Tibial nerve (tissue), 4 donors: Measurements from ENCODE around the gene NUAK2.

Experiments used
- EP300 ChIP-seq, 2 donors: sonication (generic); formaldehyde crosslinking; IDR thresholded peaks; one replicate each; pipeline ENCODE4 v1.6.1; 2017; ENCODE audit warnings: antibody characterized with exemption in 2 of 2, mild to moderate bottlenecking in 1 of 2
- TF ChIP-seq, protein P1 (sequence below), 5 experiments: fragments of 200-600 bp in 3 of 5; fragments of 450-650 bp in 2 of 5; sonication (generic) in 3 of 5; IDR thresholded peaks; one replicate each; pipeline ENCODE4 v1.5.1; 2016 to 2019; ENCODE audit warnings: antibody characterized with exemption in 5 of 5, mild to moderate bottlenecking in 3 of 5, moderate library complexity in 2 of 5

DNA sequence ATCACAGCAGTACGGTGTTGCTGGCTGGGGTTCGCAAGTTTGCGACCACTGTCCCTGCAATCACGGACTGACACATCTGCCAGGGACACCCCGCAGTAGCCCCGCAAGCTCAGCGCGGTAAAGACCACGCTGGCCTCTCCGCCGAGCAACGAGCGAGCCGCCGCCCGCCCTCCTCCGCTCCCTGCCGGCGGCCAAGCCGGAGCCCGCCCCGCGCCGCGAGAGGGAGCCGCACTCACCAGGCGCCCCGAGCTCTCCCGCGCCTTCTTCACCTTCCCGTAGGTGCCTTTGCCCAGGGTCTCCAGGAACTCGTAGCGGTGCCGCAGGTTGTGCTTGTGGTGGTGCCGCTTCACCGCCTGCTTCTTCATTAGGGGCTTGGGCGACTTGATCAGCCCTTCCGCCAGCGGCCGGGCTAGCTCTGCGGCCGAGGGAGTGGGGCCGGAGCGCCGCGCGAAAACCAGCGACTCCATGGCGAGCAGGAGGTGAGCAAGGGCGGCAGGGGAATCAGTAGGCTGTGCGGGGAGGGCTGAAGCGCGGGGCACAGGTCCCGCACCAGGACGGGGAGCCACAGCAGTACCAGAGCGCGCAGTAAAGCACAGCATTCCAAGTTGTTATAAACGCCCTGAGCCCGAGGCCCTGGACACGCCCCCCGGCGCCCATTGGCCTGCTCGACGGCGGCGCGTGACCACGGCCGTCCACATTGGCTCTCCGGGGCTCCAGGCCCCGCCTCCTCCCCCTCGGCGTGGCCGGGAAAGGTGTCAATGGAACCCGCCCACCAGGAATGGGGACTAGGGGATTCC, at the start of gene NUAK2:
- TF ChIP-seq, protein P1, sequence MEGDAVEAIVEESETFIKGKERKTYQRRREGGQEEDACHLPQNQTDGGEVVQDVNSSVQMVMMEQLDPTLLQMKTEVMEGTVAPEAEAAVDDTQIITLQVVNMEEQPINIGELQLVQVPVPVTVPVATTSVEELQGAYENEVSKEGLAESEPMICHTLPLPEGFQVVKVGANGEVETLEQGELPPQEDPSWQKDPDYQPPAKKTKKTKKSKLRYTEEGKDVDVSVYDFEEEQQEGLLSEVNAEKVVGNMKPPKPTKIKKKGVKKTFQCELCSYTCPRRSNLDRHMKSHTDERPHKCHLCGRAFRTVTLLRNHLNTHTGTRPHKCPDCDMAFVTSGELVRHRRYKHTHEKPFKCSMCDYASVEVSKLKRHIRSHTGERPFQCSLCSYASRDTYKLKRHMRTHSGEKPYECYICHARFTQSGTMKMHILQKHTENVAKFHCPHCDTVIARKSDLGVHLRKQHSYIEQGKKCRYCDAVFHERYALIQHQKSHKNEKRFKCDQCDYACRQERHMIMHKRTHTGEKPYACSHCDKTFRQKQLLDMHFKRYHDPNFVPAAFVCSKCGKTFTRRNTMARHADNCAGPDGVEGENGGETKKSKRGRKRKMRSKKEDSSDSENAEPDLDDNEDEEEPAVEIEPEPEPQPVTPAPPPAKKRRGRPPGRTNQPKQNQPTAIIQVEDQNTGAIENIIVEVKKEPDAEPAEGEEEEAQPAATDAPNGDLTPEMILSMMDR (IDR thresholded peaks at IDR 0.05): peak in 4 of 5 experiments; percentile 24 to 49 (median 32)
- TF ChIP-seq EP300 (IDR thresholded peaks at IDR 0.05): peak in 1 of 2 donors; percentile 90
